ENCODE measurements around the gene TRAPPC3.

DNA sequence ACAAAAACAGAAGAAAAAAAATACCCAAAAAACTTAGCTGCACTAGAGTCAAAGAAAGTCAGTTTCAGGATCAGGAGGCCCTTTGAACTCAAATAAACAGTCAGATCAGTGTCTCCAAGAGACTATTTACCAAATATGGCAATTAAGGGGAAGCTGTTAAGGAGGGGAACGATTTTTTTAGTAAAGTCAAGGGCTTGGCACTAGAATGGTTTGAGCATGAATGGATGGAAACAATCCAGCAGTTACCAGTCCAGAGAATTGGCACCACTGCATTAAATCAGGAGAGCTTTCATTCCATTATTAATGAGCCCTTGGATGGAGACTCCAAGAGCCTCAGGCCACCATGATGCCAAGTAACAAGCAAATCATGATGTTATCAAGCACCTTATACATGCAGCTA lies 7.2 kb downstream of the TRAPPC3 start:
- TF ChIP-seq, protein P1, sequence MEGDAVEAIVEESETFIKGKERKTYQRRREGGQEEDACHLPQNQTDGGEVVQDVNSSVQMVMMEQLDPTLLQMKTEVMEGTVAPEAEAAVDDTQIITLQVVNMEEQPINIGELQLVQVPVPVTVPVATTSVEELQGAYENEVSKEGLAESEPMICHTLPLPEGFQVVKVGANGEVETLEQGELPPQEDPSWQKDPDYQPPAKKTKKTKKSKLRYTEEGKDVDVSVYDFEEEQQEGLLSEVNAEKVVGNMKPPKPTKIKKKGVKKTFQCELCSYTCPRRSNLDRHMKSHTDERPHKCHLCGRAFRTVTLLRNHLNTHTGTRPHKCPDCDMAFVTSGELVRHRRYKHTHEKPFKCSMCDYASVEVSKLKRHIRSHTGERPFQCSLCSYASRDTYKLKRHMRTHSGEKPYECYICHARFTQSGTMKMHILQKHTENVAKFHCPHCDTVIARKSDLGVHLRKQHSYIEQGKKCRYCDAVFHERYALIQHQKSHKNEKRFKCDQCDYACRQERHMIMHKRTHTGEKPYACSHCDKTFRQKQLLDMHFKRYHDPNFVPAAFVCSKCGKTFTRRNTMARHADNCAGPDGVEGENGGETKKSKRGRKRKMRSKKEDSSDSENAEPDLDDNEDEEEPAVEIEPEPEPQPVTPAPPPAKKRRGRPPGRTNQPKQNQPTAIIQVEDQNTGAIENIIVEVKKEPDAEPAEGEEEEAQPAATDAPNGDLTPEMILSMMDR (conservative IDR thresholded peaks at IDR 0.05 in 1 of 2, IDR thresholded peaks at IDR 0.05 in 1 of 2; ENCODE audit: extremely low read depth in 1 of 2, insufficient read depth in 1 of 2, low read depth in 1 of 2, low read length in 2 of 2): no peak
- TF ChIP-seq EZH2 (IDR thresholded peaks at IDR 0.05; ENCODE audit: borderline replicate concordance, low read length): no peak
